ENCODE measurements around the gene CPSF3. TPM values are rescaled to one million over a fixed set of nuclear protein-coding genes. Genes with fewer than 3 reads are reported as not detected.
A peak's percentile ranks its signal among the peaks of the same experiment; 100 is the strongest.

CPSF3 gene
- total and polyA plus RNA-seq, 2 donors (not counting 1 experiment from before 2014, with no cell fraction given), result 13.0 to 28.4 TPM

DNA sequence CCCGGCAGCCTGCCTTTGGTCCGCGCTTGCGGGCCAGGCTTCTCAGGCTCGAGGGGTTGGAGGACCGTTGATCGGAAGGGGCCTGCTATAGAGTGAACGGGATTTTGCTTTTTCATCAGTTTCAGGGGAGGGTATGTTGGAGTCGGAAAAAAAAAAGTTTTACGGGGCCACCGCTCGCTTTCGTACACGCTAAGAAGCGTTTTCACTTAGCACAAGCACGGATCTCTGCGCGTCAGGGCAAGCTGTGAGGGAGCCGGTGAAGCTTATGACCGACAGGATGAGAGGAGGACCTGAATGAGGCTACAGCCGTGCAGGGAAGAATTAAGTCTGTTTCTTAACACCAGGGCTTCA is 443 bp downstream of the CPSF3 start:
- Mint-ChIP-seq H3K4me3 (no peak overlapping the region), H3K9me3 (ENCODE audit: insufficient read depth) (no peaks in the 10 kb centered on the region), H3K27ac (no peak overlapping the region), H3K27me3 (no peaks in the 10 kb centered on the region), H3K4me1 (peaks cover 27% of the 10 kb centered on the region)
- Histone ChIP-seq H3K9ac (ENCODE audit: low read length) (peak overlapping the region; percentile 88), H3K27ac (ENCODE audit: low read length in 2 of 2) (peak overlapping the region; percentile 69 to 84), H2AFZ (ENCODE audit: insufficient read depth, low read depth, low read length, poor library complexity, severe bottlenecking) (peak overlapping the region; percentile 92), H4K20me1 (ENCODE audit: control insufficient read depth, insufficient read depth, low read length, poor library complexity, severe bottlenecking) (peaks cover 31% of the 10 kb centered on the region), H3K79me2 (ENCODE audit: control insufficient read depth, insufficient read depth, low read length) (peaks cover 54% of the 10 kb centered on the region), H3K9me3 (ENCODE audit: control extremely low read depth in 1 of 3, control insufficient read depth in 2 of 3, insufficient read depth in 1 of 3, low read length in 2 of 3) (no peaks in the 10 kb centered on the region), H3K4me2 (replicated peaks; ENCODE audit: low read depth, low read length, poor library complexity, severe bottlenecking) (peak overlapping the region; percentile 82), H3K27me3 (replicated peaks in 1 of 4; ENCODE audit: control extremely low read depth in 1 of 4, control insufficient read depth in 3 of 4, insufficient read depth in 4 of 4, low read length in 3 of 4) (no peaks in the 10 kb centered on the region), H3K4me1 (ENCODE audit: control insufficient read depth in 2 of 2, insufficient read depth in 2 of 2, low read length in 2 of 2) (peaks cover 20 to 29% of the 10 kb centered on the region in 2 donors), H3K4me3 (ENCODE audit: control extremely low read depth in 1 of 5, extremely low read depth in 1 of 5, insufficient read depth in 1 of 5, low read depth in 2 of 5, low read length in 4 of 5) (peak overlapping the region; percentile 67 to 98 (median 88)), H3K36me3 (replicated peaks in 1 of 2; ENCODE audit: control extremely low read depth in 1 of 2, control insufficient read depth in 1 of 2, extremely low read depth in 1 of 2, insufficient read depth in 2 of 2, low read length in 1 of 2) (peaks cover 0 to 2% of the 10 kb centered on the region in 2 experiments)
- ChIA-PET POLR2A (interaction anchor here (1.8 to 3.2 kb wide), 2 partner anchors 132 to 207 kb away, joined by 8 to 10 read pairs; partner anchors contain the start of genes ADAM17 and YWHAQ), CTCF (interaction anchor here (1.8 kb wide), 1 partner anchor 207 kb away, joined by 5 read pairs; the partner anchor contains the start of gene YWHAQ)
- DNase-seq (no peak), ATAC-seq (ENCODE audit: low read depth) (no peak)
- WGBS (ENCODE audit: insufficient coverage), result under 1% methylated on average over 21 of the region's 21 CpGs
- no peak for TF ChIP-seq EZH2 (IDR thresholded peaks at IDR 0.05; ENCODE audit: borderline replicate concordance, insufficient read depth, low read depth, low read length, poor library complexity, severe bottlenecking)
- TF ChIP-seq, protein P1, sequence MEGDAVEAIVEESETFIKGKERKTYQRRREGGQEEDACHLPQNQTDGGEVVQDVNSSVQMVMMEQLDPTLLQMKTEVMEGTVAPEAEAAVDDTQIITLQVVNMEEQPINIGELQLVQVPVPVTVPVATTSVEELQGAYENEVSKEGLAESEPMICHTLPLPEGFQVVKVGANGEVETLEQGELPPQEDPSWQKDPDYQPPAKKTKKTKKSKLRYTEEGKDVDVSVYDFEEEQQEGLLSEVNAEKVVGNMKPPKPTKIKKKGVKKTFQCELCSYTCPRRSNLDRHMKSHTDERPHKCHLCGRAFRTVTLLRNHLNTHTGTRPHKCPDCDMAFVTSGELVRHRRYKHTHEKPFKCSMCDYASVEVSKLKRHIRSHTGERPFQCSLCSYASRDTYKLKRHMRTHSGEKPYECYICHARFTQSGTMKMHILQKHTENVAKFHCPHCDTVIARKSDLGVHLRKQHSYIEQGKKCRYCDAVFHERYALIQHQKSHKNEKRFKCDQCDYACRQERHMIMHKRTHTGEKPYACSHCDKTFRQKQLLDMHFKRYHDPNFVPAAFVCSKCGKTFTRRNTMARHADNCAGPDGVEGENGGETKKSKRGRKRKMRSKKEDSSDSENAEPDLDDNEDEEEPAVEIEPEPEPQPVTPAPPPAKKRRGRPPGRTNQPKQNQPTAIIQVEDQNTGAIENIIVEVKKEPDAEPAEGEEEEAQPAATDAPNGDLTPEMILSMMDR (IDR thresholded peaks at IDR 0.05), result no peak
- intact Hi-C loops (cut with micrococcal nuclease), result loop anchor here (1.0 to 5.0 kb wide), 6 partner anchors 50 to 1388 kb away; partner anchors contain the start of genes IAH1, KIDINS220, ODC1 and PDIA6

DNA sequence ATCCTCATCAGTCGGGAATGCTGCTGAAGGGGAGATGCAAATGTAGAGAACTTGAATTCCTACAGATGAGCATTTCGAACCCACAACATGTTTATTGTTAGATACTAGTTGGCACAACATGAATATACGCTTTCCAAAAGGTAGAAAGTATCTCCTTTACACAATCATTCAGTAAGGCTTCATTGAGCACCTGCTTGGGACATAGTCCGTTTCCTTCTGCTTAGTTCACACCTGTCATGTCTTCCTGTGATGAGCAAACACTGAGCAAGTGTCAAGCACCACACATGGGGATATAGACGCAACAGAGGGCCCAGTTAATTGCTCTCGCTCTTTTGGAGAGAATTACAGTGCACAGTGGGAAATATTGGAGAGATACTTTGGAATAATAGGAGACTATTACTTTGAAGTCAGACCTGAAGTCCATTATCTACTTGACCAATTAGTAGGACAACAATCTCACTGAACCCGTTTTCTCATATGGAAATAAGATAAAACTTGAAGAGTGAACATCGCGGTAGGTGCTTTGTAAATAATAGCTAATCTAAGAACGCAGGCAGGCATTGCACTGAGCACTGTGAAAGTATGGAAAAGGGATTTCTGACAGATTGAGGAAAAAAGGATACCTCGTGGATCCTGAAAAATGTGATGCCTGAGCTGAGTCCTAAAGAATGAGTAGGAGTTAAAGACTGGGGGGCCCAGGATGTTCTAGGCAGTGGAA is 1.2 kb downstream of the CPSF3 start:
- intact Hi-C loops (cut with micrococcal nuclease), result loop anchor here (5.0 kb wide), 3 partner anchors 698 to 1388 kb away; partner anchors contain the start of genes ODC1, PDIA6 and RRM2
- POLR2A ChIA-PET, result interaction anchor here (3.2 kb wide), 1 partner anchor 131 kb away, joined by 10 read pairs; the partner anchor contains the start of gene ADAM17
- Histone ChIP-seq H3K4me3 (ENCODE audit: control extremely low read depth in 1 of 5, extremely low read depth in 1 of 5, insufficient read depth in 1 of 5, low read depth in 2 of 5, low read length in 4 of 5) (peak overlapping the region in 4 of 5 experiments; percentile 83 to 98 (median 90)), H3K4me2 (replicated peaks; ENCODE audit: low read depth, low read length, poor library complexity, severe bottlenecking) (peak overlapping the region; percentile 82), H3K27me3 (replicated peaks in 1 of 4; ENCODE audit: control extremely low read depth in 1 of 4, control insufficient read depth in 3 of 4, insufficient read depth in 4 of 4, low read length in 3 of 4) (no peaks in the 10 kb centered on the region), H3K9ac (ENCODE audit: low read length) (peak overlapping the region; percentile 88), H3K4me1 (ENCODE audit: control insufficient read depth in 2 of 2, insufficient read depth in 2 of 2, low read length in 2 of 2) (peaks cover 20 to 29% of the 10 kb centered on the region in 2 donors), H3K36me3 (replicated peaks in 1 of 2; ENCODE audit: control extremely low read depth in 1 of 2, control insufficient read depth in 1 of 2, extremely low read depth in 1 of 2, insufficient read depth in 2 of 2, low read length in 1 of 2) (peaks cover 0 to 6% of the 10 kb centered on the region in 2 experiments), H3K79me2 (ENCODE audit: control insufficient read depth, insufficient read depth, low read length) (peaks cover 47% of the 10 kb centered on the region), H2AFZ (ENCODE audit: insufficient read depth, low read depth, low read length, poor library complexity, severe bottlenecking) (peak overlapping the region; percentile 92), H4K20me1 (ENCODE audit: control insufficient read depth, insufficient read depth, low read length, poor library complexity, severe bottlenecking) (peaks cover 26% of the 10 kb centered on the region), H3K9me3 (ENCODE audit: control extremely low read depth in 1 of 3, control insufficient read depth in 2 of 3, insufficient read depth in 1 of 3, low read length in 2 of 3) (no peaks in the 10 kb centered on the region), H3K27ac (ENCODE audit: low read length in 2 of 2) (peak overlapping the region; percentile 69 to 84)
- no peak for TF ChIP-seq EZH2 (IDR thresholded peaks at IDR 0.05; ENCODE audit: borderline replicate concordance, insufficient read depth, low read depth, low read length, poor library complexity, severe bottlenecking)
- TF ChIP-seq, protein P1 (IDR thresholded peaks at IDR 0.05), result no peak
- 90% methylated on average over 7 of the region's 11 CpGs for WGBS (ENCODE audit: insufficient coverage)
- Mint-ChIP-seq H3K27me3 (no peaks in the 10 kb centered on the region), H3K9me3 (ENCODE audit: insufficient read depth) (no peaks in the 10 kb centered on the region), H3K4me3 (no peak overlapping the region), H3K27ac (no peak overlapping the region), H3K4me1 (peaks cover 24% of the 10 kb centered on the region)
- ATAC-seq (ENCODE audit: low read depth) (no peak), DNase-seq (no peak)
- CTCF ChIA-PET, result interaction anchor here (1.8 kb wide), 1 partner anchor 206 kb away, joined by 5 read pairs; the partner anchor contains the start of gene YWHAQ

Data from B cell (primary cell).